Activated CD4-positive, alpha-beta T cell treated with anti-CD3 and anti-CD28 coated beads for 36 hours (primary cell): ENCODE measurements around the gene PIGQ. TPM values are rescaled to one million over a fixed set of nuclear protein-coding genes. Genes with fewer than 3 reads are reported as not detected.
"Not testable (repeated sequence)": the region's sequence is repeated elsewhere in the genome, so short reads cannot be mapped to it uniquely, and the experiment has no call there.

ENCODE experiments used
- ATAC-seq: fragments of 200-7000 bp; cut with Tn5 transposase; one replicate; pipeline ENCODE4 v1.10.0; 2021; ENCODE audit warnings: mild to moderate bottlenecking, moderate library complexity
- CTCF ChIA-PET: fragments of 350-600 bp; sonication (Branson Sonifier 250); formaldehyde crosslinking; loops from one replicate; lab custom pipeline; 2021; ENCODE audit warnings: antibody characterized with exemption; lab: Charles Lee
- POLR2A ChIA-PET: fragments of 350-600 bp; sonication (Branson Sonifier 250); formaldehyde crosslinking; loops from one replicate; lab custom pipeline; 2021; ENCODE audit warnings: antibody characterized with exemption, inconsistent platforms; lab: Charles Lee
- DNase-seq: peaks from one replicate; pipeline ENCODE4 v3.0.0-alpha.2; 2020
- H3K27ac Mint-ChIP-seq: one replicate; pipeline ENCODE4 v1.8.0; 2021; ENCODE audit warnings: mixed read lengths
- H3K27me3 Mint-ChIP-seq: one replicate; pipeline ENCODE4 v1.8.0; 2021; ENCODE audit warnings: mixed read lengths
- H3K36me3 Mint-ChIP-seq: one replicate; pipeline ENCODE4 v1.8.0; 2021; ENCODE audit warnings: low read depth, mixed read lengths
- H3K4me1 Mint-ChIP-seq: one replicate; pipeline ENCODE4 v1.8.0; 2021; ENCODE audit warnings: mixed read lengths
- H3K4me3 Mint-ChIP-seq: one replicate; pipeline ENCODE4 v1.8.0; 2021; ENCODE audit warnings: mild to moderate bottlenecking, moderate library complexity, mixed read lengths
- H3K9me3 Mint-ChIP-seq: one replicate; pipeline ENCODE4 v1.8.0; 2021; ENCODE audit warnings: low read depth, mixed read lengths
- intact Hi-C, 2 experiments: fragments of 100-400 bp; cut with DNase I in 1 of 2; cut with micrococcal nuclease in 1 of 2; formaldehyde crosslinking; loops; one replicate each; pipeline versions ENCODE4 v1.14.2 to v1.15.1; 2022 to 2024; cut with DNase I, micrococcal nuclease
- total RNA-seq, 2 experiments: library from RNA; stranded (reverse); gene quantifications; one replicate each; pipeline ENCODE4 v1.2.3, GENCODE V29; 2021

The PIGQ gene
- total RNA-seq, 2 experiments from 2014 or later: 24.2 to 24.7 TPM

DNA sequence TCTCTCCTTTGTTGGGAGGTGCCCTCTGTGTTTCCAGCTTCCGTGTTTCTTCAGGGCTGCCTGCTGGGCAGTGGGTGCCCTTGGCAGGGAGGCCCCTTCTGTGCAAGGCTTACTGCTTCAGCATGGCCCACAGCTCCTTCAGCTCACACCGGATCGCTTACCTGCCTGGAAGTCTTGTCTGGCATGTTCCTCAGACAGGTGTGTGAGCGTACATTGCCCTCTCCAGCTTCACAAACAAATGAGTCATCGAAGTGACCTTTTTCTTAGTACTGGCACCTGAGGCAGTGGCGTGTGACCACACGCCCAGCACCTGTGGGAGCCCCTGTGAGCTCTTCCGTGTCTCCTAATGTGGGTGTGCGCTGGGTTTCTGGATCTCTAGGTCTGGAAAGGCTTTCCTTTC lies 23.6 kb downstream of the PIGQ start:
- ATAC-seq: no peak
- H3K27ac Mint-ChIP-seq: no peak overlapping the region

DNA sequence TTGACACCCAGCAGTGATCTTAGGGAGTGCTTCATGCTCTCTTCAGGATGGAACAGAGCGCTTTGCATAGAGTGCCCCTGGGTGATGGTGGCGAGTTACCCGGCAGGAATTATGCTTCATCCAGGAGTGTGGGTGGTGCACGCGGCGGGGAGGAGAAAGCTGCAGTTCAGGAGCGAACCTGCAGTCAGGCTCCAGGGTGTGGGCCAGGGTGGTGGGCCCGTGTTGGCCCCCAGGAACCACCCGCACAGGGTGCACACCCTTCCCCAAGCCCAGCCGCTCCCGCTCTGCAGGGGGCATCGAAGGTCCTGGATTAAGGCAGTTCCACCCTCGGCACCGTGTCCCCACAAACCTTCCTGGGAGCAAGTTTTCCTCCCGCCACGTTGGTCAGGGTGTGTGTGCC lies 24.0 kb downstream of the PIGQ start:
- ATAC-seq (no peak), DNase-seq (no peak)
- ChIA-PET CTCF (interaction anchor here (0.7 kb wide), 1 partner anchor 195 kb away, joined by 3 read pairs; no protein-coding TSS in a partner anchor), POLR2A (no interaction called here)
- Mint-ChIP-seq H3K4me1 (peaks cover 21% of the 10 kb centered on the region), H3K36me3 (peaks cover 4% of the 10 kb centered on the region), H3K4me3 (no peak overlapping the region), H3K27ac (no peak overlapping the region), H3K9me3 (no peaks in the 10 kb centered on the region), H3K27me3 (no peaks in the 10 kb centered on the region)
- intact Hi-C loops: no loop called here

More for the DNA sequence above, 23.6 kb downstream of the PIGQ start:
- POLR2A ChIA-PET: no interaction called here
- Mint-ChIP-seq H3K27me3 (no peaks in the 10 kb centered on the region), H3K4me3 (no peak overlapping the region), H3K36me3 (peaks cover 7% of the 10 kb centered on the region), H3K4me1 (peaks cover 21% of the 10 kb centered on the region), H3K9me3 (no peaks in the 10 kb centered on the region)
- no peak for DNase-seq
- intact Hi-C loops: no loop called here
- CTCF ChIA-PET: interaction anchor here (0.7 kb wide), 1 partner anchor 195 kb away, joined by 3 read pairs; no protein-coding TSS in a partner anchor

DNA sequence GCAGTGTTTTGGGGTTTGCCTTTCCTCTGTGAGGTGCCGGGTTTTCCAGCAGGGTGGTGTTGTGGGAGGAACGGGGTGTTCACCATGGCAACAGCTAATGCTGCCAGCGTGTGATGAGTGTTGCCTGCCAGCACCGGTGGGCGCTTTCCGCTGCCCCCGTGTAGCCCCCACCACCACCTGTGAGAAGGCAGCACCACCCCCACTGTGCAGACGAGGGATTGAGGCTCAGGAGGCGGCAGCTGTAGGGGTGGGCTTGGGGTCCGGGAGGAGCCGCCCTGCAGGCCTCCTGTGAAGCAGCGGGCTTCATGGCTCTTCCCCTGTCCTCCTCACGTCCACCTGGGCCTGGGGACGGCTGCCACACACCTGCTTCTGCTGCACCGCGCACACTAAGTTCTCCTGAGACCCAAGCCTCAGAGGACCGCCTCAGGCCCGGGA lies 25.3 kb downstream of the PIGQ start:
- no peak overlapping the region for H3K27ac Mint-ChIP-seq
- ATAC-seq (no peak), DNase-seq (no peak)
- peaks cover 21% of the 10 kb centered on the region for H3K4me1 Mint-ChIP-seq
- peaks cover 6% of the 10 kb centered on the region for H3K36me3 Mint-ChIP-seq
- no peaks in the 10 kb centered on the region for H3K27me3 Mint-ChIP-seq
- ChIA-PET CTCF (no interaction called here), POLR2A (interaction anchor here (0.6 kb wide), 1 partner anchor 313 kb away, joined by 3 read pairs; no protein-coding TSS in a partner anchor)
- H3K9me3 Mint-ChIP-seq: no peaks in the 10 kb centered on the region
- intact Hi-C loops: no loop called here
- H3K4me3 Mint-ChIP-seq: no peak overlapping the region

DNA sequence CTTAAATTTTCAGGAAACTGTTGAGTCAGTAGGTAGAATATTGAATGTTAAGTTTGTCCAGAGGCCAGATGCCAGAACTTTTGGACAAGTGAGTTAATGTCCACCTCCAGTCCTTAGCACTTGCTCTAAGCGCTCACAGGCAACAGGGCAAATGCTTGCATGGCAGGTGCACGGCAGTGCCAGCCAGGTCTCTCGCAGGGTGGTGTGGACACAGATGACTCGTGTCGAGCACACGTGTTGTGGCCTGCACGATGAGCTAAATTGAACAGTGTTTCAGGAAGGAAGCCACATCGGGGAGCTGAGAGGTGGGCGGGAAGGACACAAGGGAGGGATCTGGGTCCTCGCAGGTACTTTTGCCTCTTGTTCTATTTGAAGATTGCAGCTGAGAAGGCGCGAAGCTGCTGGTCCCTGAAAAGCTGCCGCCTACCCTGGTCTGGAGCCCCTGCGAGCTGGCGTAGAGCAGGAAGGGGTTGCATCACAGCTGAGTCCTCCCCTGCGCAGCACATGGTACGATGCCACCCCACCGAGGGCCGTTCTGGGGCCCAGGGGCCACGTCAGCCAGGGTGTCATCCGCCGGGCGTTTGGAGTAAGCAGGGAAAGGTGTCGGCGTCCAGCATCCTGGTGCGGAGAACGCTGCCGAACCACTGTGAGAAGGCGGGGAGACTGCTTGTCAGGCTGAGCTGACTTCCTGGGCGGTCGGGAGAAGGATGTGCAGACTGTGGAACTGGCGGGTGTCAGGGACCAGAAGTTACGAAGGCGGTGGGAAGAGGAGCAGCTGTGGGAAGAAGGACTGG lies 26.4 kb downstream of the PIGQ start:
- no peaks in the 10 kb centered on the region for H3K9me3 Mint-ChIP-seq
- peaks cover 6% of the 10 kb centered on the region for H3K36me3 Mint-ChIP-seq
- ATAC-seq (no peak), DNase-seq (no peak)
- no peak overlapping the region for H3K4me3 Mint-ChIP-seq
- POLR2A ChIA-PET: no interaction called here
- H3K27me3 Mint-ChIP-seq: no peaks in the 10 kb centered on the region
- CTCF ChIA-PET: no interaction called here
- H3K27ac Mint-ChIP-seq: no peak overlapping the region
- intact Hi-C loops: no loop called here
- H3K4me1 Mint-ChIP-seq: peaks cover 14% of the 10 kb centered on the region

DNA sequence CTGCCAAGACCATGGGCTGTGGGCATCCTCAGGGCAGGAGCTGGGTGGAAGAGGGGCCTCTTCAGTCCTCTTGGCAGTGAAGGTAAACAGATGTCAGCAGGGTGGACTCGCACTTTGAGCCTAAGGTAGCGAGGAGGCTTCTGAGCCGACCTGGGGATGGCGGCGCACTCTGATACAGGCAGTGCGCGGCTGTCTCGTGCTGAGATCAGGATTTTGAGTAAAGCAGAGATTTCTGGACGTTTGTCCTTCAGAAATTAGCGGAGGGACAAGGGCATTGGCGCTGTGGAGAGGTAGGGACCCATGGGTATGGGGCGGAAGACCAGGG lies 26.9 kb downstream of the PIGQ start:
- POLR2A ChIA-PET: no interaction called here
- Mint-ChIP-seq H3K36me3 (peaks cover 6% of the 10 kb centered on the region), H3K4me1 (peaks cover 12% of the 10 kb centered on the region), H3K9me3 (no peaks in the 10 kb centered on the region), H3K27ac (no peak overlapping the region), H3K27me3 (no peaks in the 10 kb centered on the region), H3K4me3 (no peak overlapping the region)
- CTCF ChIA-PET: no interaction called here
- intact Hi-C loops: no loop called here
- DNase-seq (no peak), ATAC-seq (no peak)

DNA sequence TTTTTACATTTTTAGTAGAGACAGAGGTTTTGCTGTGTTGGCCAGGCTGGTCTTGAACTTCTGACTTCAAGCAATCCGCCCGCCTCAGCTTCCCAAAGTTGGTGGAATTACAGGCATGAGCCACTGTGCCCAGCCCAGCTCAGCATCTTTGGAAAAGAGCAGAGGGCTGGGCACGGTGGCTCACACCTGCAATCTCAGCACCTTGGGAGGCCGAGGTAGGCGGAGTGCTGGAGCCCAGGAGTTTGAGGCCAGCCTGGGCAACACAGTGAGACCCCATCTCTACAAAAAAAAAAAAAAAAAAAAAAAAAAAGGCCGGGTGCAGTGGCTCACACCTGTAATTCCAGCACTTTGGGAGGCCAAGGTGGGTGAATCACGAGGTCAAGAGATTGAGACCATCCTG lies 27.9 kb downstream of the PIGQ start:
- CTCF ChIA-PET: interaction anchor here (0.8 kb wide), 1 partner anchor 66 kb away, joined by 3 read pairs; no protein-coding TSS in a partner anchor
- H3K36me3 Mint-ChIP-seq, POLR2A ChIA-PET, H3K4me3 Mint-ChIP-seq, H3K27ac Mint-ChIP-seq, ATAC-seq, H3K9me3 Mint-ChIP-seq, H3K27me3 Mint-ChIP-seq, DNase-seq, H3K4me1 Mint-ChIP-seq, intact Hi-C loops: not testable (repeated sequence)

DNA sequence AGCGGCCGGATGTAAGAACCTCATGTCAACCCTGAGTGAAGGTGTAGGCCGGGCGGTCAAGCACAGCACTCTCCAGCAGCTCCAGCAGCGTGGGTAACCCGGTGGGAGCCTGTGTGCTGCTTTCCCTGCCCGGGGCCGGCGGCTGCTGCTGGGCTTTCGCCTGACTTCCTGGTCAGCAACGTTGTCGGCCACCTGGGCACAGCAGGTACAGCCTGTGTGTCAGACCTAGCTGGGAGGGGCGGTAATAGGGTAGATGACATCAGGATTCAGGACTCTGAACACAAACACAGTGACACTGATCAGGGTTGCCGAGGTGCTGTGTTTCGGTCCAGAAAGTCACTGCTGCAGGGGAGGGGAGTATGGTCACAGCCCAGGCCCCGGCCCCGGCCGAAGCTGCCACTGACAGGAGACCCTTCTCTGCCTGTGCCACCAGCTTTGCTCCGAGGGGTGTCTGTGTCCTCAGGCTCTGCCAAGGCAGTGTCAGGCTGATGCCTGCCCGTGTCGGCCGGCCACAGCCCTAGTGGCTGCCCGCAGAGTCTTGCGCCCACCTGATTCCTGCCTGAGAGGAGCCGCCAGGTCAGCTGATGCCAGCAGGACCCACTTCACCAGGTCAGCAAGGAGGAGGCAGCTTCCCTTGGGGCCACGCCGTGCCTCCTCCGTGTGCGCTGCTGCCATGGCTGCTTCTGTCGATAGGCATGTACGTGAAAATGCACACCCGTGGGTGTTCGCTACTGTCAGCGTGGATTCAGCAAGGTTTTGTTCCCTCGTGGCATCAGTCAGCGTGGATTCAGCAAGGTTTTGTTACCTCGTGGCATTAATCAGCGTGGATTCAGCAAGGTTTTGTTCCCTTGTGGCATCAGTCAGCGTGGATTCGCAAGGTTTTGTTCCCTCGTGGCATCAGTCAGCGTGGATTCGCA lies 29.3 kb downstream of the PIGQ start:
- no peaks in the 10 kb centered on the region for H3K9me3 Mint-ChIP-seq
- no peak for DNase-seq
- ATAC-seq: no peak
- H3K4me1 Mint-ChIP-seq: peaks cover 14% of the 10 kb centered on the region
- intact Hi-C loops: no loop called here
- no peak overlapping the region for H3K27ac Mint-ChIP-seq
- ChIA-PET CTCF (no interaction called here), POLR2A (interaction anchor here (0.6 kb wide), 1 partner anchor 27 kb away, joined by 5 read pairs; no protein-coding TSS in a partner anchor)
- peaks cover 6% of the 10 kb centered on the region for H3K36me3 Mint-ChIP-seq
- H3K27me3 Mint-ChIP-seq: no peaks in the 10 kb centered on the region
- H3K4me3 Mint-ChIP-seq: no peak overlapping the region

- POLR2A ChIA-PET: no interaction called here
- Mint-ChIP-seq H3K36me3 (peaks cover 9% of the 10 kb centered on the region), H3K27ac (peak overlapping the region; percentile 63), H3K9me3 (no peaks in the 10 kb centered on the region), H3K27me3 (no peaks in the 10 kb centered on the region), H3K4me1 (peaks cover 13% of the 10 kb centered on the region), H3K4me3 (no peak overlapping the region)
- ATAC-seq (peak; percentile 36), DNase-seq (no peak)
- intact Hi-C loops: no loop called here
- CTCF ChIA-PET: interaction anchor here (0.6 to 1.1 kb wide), 3 partner anchors 10 to 1099 kb away, joined by 3 read pairs; no protein-coding TSS in a partner anchor
These were observed 31.0 kb downstream of the PIGQ start for GRCh38 chr16:600781-601180.

- H3K27ac Mint-ChIP-seq: no peak overlapping the region
- ATAC-seq (no peak), DNase-seq (no peak)
- POLR2A ChIA-PET: no interaction called here
- H3K27me3 Mint-ChIP-seq: no peaks in the 10 kb centered on the region
- intact Hi-C loops: no loop called here
- CTCF ChIA-PET: interaction anchor here (1.0 kb wide), 1 partner anchor 24 kb away, joined by 4 read pairs; no protein-coding TSS in a partner anchor
- peaks cover 5% of the 10 kb centered on the region for H3K36me3 Mint-ChIP-seq
- no peaks in the 10 kb centered on the region for H3K9me3 Mint-ChIP-seq
- H3K4me1 Mint-ChIP-seq: peaks cover 21% of the 10 kb centered on the region
- H3K4me3 Mint-ChIP-seq: no peak overlapping the region
These were observed 34.2 kb downstream of the PIGQ start for GRCh38 chr16:603933-604332.

- no peaks in the 10 kb centered on the region for H3K9me3 Mint-ChIP-seq
- ATAC-seq (no peak), DNase-seq (no peak)
- ChIA-PET CTCF (interaction anchor here (0.7 kb wide), 2 partner anchors 160 to 438 kb away, joined by 3 to 4 read pairs; no protein-coding TSS in a partner anchor), POLR2A (no interaction called here)
- H3K36me3 Mint-ChIP-seq: peaks cover 3% of the 10 kb centered on the region
- H3K27ac Mint-ChIP-seq: no peak overlapping the region
- H3K4me3 Mint-ChIP-seq: no peak overlapping the region
- peaks cover 27% of the 10 kb centered on the region for H3K4me1 Mint-ChIP-seq
- H3K27me3 Mint-ChIP-seq: no peaks in the 10 kb centered on the region
- intact Hi-C loops: loop anchor here in 1 of 2 experiments (5.0 kb wide), 1 partner anchor 214 kb away; no protein-coding TSS in a partner anchor
These were observed 37.0 kb downstream of the PIGQ start for GRCh38 chr16:606656-607307.

- H3K27ac Mint-ChIP-seq: peak overlapping the region; percentile 70
- H3K4me3 Mint-ChIP-seq: no peak overlapping the region
- peak; percentile 84 for DNase-seq
- H3K4me1 Mint-ChIP-seq: peaks cover 27% of the 10 kb centered on the region
- ChIA-PET POLR2A (no interaction called here), CTCF (interaction anchor here (0.6 to 1.4 kb wide), 2 partner anchors 40 to 80 kb away, joined by 3 to 4 read pairs; partner anchors contain the start of gene CAPN15)
- H3K27me3 Mint-ChIP-seq: no peaks in the 10 kb centered on the region
- peaks cover 3% of the 10 kb centered on the region for H3K36me3 Mint-ChIP-seq
- intact Hi-C loops: loop anchor here in 1 of 2 experiments (1.0 to 5.0 kb wide), 4 partner anchors 19 to 216 kb away; no protein-coding TSS in a partner anchor
- H3K9me3 Mint-ChIP-seq: no peaks in the 10 kb centered on the region
- peak; percentile 97 for ATAC-seq
These were observed 38.3 kb downstream of the PIGQ start for GRCh38 chr16:608019-608418.
